Measurements from ENCODE around the gene AHCYL2.

AHCYL2 gene

DNA sequence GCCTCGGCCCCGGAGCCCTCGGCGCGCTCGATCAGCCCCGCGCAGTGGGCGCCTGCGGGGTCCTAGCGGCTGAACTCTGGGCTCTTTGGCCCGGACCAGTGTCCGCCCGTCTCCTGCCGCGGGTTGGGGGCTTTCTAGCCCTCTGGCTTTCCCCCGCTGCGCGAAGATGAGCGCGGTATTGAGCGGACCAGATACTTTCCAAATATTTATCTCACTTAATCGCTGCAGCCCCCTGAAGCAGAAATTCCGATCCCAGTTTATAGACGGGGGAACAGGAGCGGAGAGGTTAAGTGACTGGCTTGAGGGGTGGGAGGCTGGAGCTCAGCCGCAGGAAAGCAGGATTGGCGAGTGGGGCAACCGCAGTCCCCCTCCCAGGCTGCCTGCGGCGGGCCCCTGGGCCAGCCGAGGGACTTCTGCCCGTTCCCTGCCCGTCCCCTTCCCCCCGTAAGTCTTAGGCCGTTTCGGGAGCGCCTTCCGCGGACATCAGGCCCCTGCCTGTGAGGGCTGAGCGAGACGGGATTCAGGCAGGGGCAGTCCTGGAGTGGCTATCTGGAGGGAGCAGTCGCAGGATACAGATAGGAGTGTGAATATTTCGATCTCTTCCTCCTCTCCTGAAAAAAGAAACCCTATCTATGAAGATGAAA is 210.0 kb downstream of the AHCYL2 start:
- Histone ChIP-seq H3K4me2 (ENCODE audit: low read depth, low read length, poor library complexity, severe bottlenecking) (peak overlapping the region; percentile 92), H3K4me3 (ENCODE audit: low read length, poor library complexity, severe bottlenecking) (peak overlapping the region; percentile 79)
- TF ChIP-seq EZH2phosphoT487 (IDR thresholded peaks at IDR 0.05; ENCODE audit: borderline replicate concordance) = no peak
- TF ChIP-seq, protein P1, sequence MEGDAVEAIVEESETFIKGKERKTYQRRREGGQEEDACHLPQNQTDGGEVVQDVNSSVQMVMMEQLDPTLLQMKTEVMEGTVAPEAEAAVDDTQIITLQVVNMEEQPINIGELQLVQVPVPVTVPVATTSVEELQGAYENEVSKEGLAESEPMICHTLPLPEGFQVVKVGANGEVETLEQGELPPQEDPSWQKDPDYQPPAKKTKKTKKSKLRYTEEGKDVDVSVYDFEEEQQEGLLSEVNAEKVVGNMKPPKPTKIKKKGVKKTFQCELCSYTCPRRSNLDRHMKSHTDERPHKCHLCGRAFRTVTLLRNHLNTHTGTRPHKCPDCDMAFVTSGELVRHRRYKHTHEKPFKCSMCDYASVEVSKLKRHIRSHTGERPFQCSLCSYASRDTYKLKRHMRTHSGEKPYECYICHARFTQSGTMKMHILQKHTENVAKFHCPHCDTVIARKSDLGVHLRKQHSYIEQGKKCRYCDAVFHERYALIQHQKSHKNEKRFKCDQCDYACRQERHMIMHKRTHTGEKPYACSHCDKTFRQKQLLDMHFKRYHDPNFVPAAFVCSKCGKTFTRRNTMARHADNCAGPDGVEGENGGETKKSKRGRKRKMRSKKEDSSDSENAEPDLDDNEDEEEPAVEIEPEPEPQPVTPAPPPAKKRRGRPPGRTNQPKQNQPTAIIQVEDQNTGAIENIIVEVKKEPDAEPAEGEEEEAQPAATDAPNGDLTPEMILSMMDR (conservative IDR thresholded peaks at IDR 0.05; ENCODE audit: low read length) = no peak

GRCh38 chr7:129435414-129435829 is 210.6 kb downstream of the AHCYL2 start:
- TF ChIP-seq EZH2phosphoT487 (IDR thresholded peaks at IDR 0.05; ENCODE audit: borderline replicate concordance) = no peak
- TF ChIP-seq, protein P1 (conservative IDR thresholded peaks at IDR 0.05; ENCODE audit: low read length) = no peak
- Histone ChIP-seq H3K27me3 (ENCODE audit: insufficient read depth, low read length, poor library complexity, severe bottlenecking) (peaks cover 5% of the 10 kb centered on the region), H4K20me1 (ENCODE audit: insufficient read depth, low read length, poor library complexity, severe bottlenecking) (no peaks in the 10 kb centered on the region), H3K9me2 (replicated peaks; ENCODE audit: low read depth, low read length) (no peaks in the 10 kb centered on the region), H3K4me1 (ENCODE audit: insufficient read depth, low read length, poor library complexity, severe bottlenecking) (peaks cover 23% of the 10 kb centered on the region), H3F3A (ENCODE audit: low read depth) (no peaks in the 10 kb centered on the region), H3K9ac (ENCODE audit: low read depth, low read length, poor library complexity, severe bottlenecking) (peak overlapping the region; percentile 79), H3K36me3 (ENCODE audit: insufficient read depth, low read length) (no peaks in the 10 kb centered on the region), H3K9me3 (ENCODE audit: insufficient read depth, low read depth, low read length) (no peaks in the 10 kb centered on the region), H3K79me2 (ENCODE audit: insufficient read depth, low read length) (no peaks in the 10 kb centered on the region), H3K4me2 (ENCODE audit: low read depth, low read length, poor library complexity, severe bottlenecking) (peak overlapping the region; percentile 92), H3K4me3 (ENCODE audit: low read length, poor library complexity, severe bottlenecking) (peak overlapping the region; percentile 79), H2AFZ (ENCODE audit: low read length) (0 out of 2 replicates have a peak overlapping the region, but pooled peaks have one; percentile 97)

More for the DNA sequence above, 210.0 kb downstream of the AHCYL2 start:
- Histone ChIP-seq H3K9ac (ENCODE audit: low read depth, low read length, poor library complexity, severe bottlenecking) (peak overlapping the region; percentile 79), H3K36me3 (ENCODE audit: insufficient read depth, low read length) (no peaks in the 10 kb centered on the region), H3K4me1 (ENCODE audit: insufficient read depth, low read length, poor library complexity, severe bottlenecking) (peaks cover 23% of the 10 kb centered on the region), H2AFZ (ENCODE audit: low read length) (peak overlapping the region; percentile 97), H3K79me2 (ENCODE audit: insufficient read depth, low read length) (no peaks in the 10 kb centered on the region), H3K9me3 (ENCODE audit: insufficient read depth, low read depth, low read length) (no peaks in the 10 kb centered on the region), H3K9me2 (replicated peaks; ENCODE audit: low read depth, low read length) (no peaks in the 10 kb centered on the region), H3F3A (ENCODE audit: low read depth) (no peaks in the 10 kb centered on the region), H3K27me3 (ENCODE audit: insufficient read depth, low read length, poor library complexity, severe bottlenecking) (peaks cover 5% of the 10 kb centered on the region), H4K20me1 (ENCODE audit: insufficient read depth, low read length, poor library complexity, severe bottlenecking) (no peaks in the 10 kb centered on the region)

DNA sequence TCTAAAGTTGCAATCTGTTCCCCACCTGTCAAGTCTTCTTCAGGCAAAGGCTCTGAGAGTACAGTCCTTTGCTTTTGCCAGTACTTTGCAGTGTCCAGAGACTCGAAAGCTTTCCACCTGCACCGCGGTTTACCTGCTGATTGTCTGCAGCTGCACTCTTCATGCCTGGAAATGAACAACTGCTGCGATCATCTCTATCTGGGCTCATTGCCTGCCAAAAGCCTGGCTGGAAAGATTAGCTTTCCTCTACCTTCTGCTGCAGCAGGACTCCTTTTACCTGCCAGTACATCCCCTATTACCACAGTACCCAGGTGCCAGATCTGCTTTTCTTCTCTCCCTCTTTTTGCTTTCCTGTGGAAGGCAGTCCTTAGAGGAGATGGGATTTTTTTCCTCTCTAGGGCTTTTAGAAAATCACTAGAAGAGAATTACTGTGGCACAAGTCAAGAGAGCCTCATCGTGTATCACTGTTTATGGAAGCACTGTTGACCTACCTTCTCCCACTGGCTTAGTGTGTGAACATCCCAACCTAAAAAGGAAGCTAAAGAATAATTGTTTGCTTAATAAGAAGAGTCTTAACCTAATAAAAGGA is 211.6 kb downstream of the AHCYL2 start:
- no peaks in the 10 kb centered on the region for H3K9me2 ChIP-seq (replicated peaks; ENCODE audit: low read depth, low read length)
- H3K4me3 ChIP-seq (ENCODE audit: low read length, poor library complexity, severe bottlenecking) = no peak overlapping the region
- no peaks in the 10 kb centered on the region for H3K36me3 ChIP-seq (ENCODE audit: insufficient read depth, low read length)
- H3K79me2 ChIP-seq (ENCODE audit: insufficient read depth, low read length) = no peaks in the 10 kb centered on the region
- peaks cover 23% of the 10 kb centered on the region for H3K4me1 ChIP-seq (ENCODE audit: insufficient read depth, low read length, poor library complexity, severe bottlenecking)
- H3K9ac ChIP-seq (ENCODE audit: low read depth, low read length, poor library complexity, severe bottlenecking) = no peak overlapping the region
- H3K4me2 ChIP-seq (ENCODE audit: low read depth, low read length, poor library complexity, severe bottlenecking) = no peak overlapping the region
- TF ChIP-seq, protein P1 (conservative IDR thresholded peaks at IDR 0.05; ENCODE audit: low read length) = no peak
- TF ChIP-seq EZH2phosphoT487 (IDR thresholded peaks at IDR 0.05; ENCODE audit: borderline replicate concordance) = no peak
- no peaks in the 10 kb centered on the region for H3F3A ChIP-seq (ENCODE audit: low read depth)
- H4K20me1 ChIP-seq (ENCODE audit: insufficient read depth, low read length, poor library complexity, severe bottlenecking) = no peaks in the 10 kb centered on the region
- no peaks in the 10 kb centered on the region for H3K9me3 ChIP-seq (ENCODE audit: insufficient read depth, low read depth, low read length)
- H2AFZ ChIP-seq (ENCODE audit: low read length) = no peak overlapping the region
- peaks cover 5% of the 10 kb centered on the region for H3K27me3 ChIP-seq (ENCODE audit: insufficient read depth, low read length, poor library complexity, severe bottlenecking)

Data from Loucy (cell line).